Measurements from ENCODE around the gene GDF11.

GDF11 gene

DNA sequence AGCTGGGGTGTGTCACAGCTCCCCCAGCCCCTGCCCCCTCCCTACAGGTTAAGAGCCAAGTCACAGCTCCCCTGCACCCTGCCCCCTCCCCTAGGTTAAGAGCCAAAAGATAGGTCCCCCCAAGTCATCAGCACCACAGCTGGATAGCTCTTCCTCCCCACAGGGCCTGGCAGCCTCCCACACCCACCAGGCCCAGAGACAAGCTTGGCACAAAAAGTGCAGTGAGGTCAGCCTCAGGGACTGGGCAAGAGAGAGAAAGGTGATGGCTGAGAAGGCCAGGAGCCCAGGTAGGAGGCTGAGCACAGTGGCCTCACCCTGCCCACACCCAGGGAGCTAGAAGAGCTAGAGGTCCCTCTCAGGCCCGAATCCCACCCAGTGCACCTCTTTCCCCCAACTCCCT is 44.0 kb upstream of the GDF11 start:
- H3K9me3 ChIP-seq (ENCODE audit: control insufficient read depth, low read length), result no peaks in the 10 kb centered on the region
- peaks cover 9% of the 10 kb centered on the region for H3K36me3 ChIP-seq (ENCODE audit: control insufficient read depth, insufficient read depth, low read length)
- no peak overlapping the region for H3K4me3 ChIP-seq (ENCODE audit: insufficient read depth, low read depth, low read length)
- 88 to 100% methylated on average over 1 of the region's 1 CpG for WGBS, 2 experiments
- H3K4me1 ChIP-seq (ENCODE audit: control insufficient read depth, insufficient read depth, low read length), result no peaks in the 10 kb centered on the region
- H3K27ac ChIP-seq (ENCODE audit: insufficient read depth, low read depth, low read length, poor library complexity, severe bottlenecking), result no peak overlapping the region
- no peaks in the 10 kb centered on the region for H3K27me3 ChIP-seq (ENCODE audit: control insufficient read depth, insufficient read depth, low read length, poor library complexity, severe bottlenecking)

DNA sequence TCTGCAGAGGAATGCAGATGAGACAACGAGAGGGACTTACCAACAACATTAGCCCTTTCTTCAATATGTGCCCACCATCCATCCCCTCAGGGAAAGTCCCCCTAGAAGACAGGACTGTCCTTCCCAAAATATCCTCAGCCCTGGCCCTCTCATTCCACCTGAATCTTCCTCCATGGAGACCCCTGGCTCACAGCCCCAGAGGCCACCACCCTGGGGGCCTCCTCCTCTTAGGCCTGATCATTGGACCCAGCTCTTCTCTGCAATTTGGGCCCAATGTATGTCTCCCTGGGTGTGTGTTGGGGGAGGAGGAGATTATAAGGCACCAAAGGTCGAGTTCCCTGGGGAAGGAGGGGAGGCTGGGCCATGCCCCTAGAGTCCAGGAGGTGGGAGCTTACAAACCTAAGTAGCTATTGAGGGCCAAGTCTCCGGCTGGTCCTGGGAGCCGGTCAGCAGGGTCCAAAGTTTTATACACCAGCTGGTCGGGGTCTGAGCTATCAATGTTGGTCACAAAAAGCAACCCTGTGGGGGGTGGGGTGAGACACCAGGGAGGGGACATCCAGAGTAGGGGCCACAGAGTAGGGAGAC is 43.4 kb upstream of the GDF11 start:
- no peaks in the 10 kb centered on the region for H3K27me3 ChIP-seq (ENCODE audit: control insufficient read depth, insufficient read depth, low read length, poor library complexity, severe bottlenecking)
- H3K4me3 ChIP-seq (ENCODE audit: insufficient read depth, low read depth, low read length), result no peak overlapping the region
- H3K27ac ChIP-seq (ENCODE audit: insufficient read depth, low read depth, low read length, poor library complexity, severe bottlenecking), result no peak overlapping the region
- H3K9me3 ChIP-seq (ENCODE audit: control insufficient read depth, low read length), result no peaks in the 10 kb centered on the region
- H3K36me3 ChIP-seq (ENCODE audit: control insufficient read depth, insufficient read depth, low read length), result peaks cover 9% of the 10 kb centered on the region
- no peaks in the 10 kb centered on the region for H3K4me1 ChIP-seq (ENCODE audit: control insufficient read depth, insufficient read depth, low read length)
- 90 to 91% methylated on average over 5 of the region's 5 CpGs for WGBS, 2 experiments

DNA sequence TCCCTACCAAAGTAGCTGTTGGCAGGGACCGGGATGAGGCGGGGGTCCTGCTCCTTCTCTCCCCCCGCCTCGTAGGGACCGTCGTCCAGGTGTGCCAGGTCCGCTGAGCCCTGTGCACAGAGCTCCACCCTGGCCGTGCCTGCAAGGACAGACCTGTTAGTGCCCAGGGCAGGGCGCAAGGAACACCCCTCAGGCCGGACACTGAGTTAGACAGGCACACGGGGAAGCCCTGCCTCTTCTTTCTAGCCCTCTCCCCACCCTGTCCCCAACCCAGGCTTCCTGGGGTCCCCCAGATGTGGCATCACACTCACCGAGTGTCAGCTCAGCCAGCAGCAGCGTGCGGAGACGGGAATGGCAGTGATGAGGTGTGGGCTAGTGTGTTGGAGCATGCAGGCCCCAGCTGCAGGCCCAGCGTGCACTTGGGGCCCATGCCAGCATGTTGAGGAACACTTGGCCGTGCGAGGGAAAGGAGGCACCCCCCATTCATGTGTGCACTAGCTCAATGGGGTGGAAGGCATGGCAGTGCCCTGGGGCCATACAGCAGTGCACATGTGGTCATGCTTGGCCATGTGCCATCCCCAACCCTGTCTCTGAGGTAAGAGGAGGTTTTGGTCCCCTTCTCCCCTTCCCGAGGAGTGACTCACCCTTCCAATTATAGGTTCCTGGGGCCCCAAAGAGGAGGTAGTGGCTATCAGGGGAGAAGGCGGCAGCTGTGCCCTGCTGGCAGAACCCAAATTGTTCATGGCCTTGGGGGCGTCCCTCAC is 42.5 kb upstream of the GDF11 start:
- Histone ChIP-seq H3K9me3 (ENCODE audit: control insufficient read depth, low read length) (no peaks in the 10 kb centered on the region), H3K4me1 (ENCODE audit: control insufficient read depth, insufficient read depth, low read length) (peaks cover 7% of the 10 kb centered on the region), H3K4me3 (ENCODE audit: insufficient read depth, low read depth, low read length) (no peak overlapping the region), H3K27me3 (ENCODE audit: control insufficient read depth, insufficient read depth, low read length, poor library complexity, severe bottlenecking) (no peaks in the 10 kb centered on the region), H3K36me3 (ENCODE audit: control insufficient read depth, insufficient read depth, low read length) (peaks cover 6% of the 10 kb centered on the region), H3K27ac (ENCODE audit: insufficient read depth, low read depth, low read length, poor library complexity, severe bottlenecking) (no peak overlapping the region)
- WGBS, 2 experiments, result 94% methylated on average over 21 of the region's 21 CpGs

DNA sequence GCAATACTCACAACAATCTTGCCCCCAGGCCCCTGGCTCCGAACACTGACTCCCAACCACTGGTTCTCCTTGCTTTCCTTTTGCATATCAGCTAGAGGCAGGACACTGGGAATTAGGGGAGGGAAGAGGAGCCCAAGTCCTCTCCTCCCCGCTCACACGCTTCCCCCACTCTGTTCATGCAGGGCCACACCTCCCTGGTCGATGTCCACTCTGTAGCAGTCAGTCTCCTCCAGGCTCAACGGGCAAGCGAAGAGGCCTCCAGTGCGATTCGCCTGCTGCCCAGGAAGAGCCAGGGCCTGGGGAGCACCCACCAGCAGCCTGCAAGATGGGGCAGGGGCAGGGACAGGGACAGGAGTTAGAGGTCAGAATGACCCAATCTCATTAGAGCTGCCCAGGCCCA is 40.1 kb upstream of the GDF11 start:
- Histone ChIP-seq H3K9me3 (ENCODE audit: control insufficient read depth, low read length) (no peaks in the 10 kb centered on the region), H3K36me3 (ENCODE audit: control insufficient read depth, insufficient read depth, low read length) (no peaks in the 10 kb centered on the region), H3K4me3 (ENCODE audit: insufficient read depth, low read depth, low read length) (no peak overlapping the region), H3K27me3 (ENCODE audit: control insufficient read depth, insufficient read depth, low read length, poor library complexity, severe bottlenecking) (peaks cover 6% of the 10 kb centered on the region), H3K27ac (ENCODE audit: insufficient read depth, low read depth, low read length, poor library complexity, severe bottlenecking) (no peak overlapping the region), H3K4me1 (ENCODE audit: control insufficient read depth, insufficient read depth, low read length) (peaks cover 24% of the 10 kb centered on the region)
- WGBS, 2 experiments, result 93% methylated on average over 8 of the region's 8 CpGs

DNA sequence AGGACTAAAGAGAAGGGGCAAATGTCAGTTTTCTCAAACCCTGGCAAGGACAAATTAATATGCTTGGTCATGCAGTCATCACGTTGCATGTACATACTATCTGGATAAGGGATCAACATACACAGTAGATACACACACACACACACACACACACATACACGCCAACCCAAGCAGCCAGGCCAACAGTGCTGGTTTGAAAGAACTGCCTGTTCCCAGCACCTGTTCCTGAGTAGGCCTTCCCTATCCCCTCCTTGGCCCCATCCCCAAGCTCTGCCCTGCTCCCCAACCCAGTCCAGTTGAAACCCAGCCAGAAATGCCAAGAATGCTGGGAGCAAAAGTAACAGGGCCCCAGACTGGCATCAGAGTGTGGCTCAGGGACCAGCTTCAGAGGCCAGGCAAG is 39.6 kb upstream of the GDF11 start:
- Histone ChIP-seq H3K27ac (ENCODE audit: insufficient read depth, low read depth, low read length, poor library complexity, severe bottlenecking) (no peak overlapping the region), H3K36me3 (ENCODE audit: control insufficient read depth, insufficient read depth, low read length) (no peaks in the 10 kb centered on the region), H3K4me1 (ENCODE audit: control insufficient read depth, insufficient read depth, low read length) (peaks cover 24% of the 10 kb centered on the region), H3K27me3 (ENCODE audit: control insufficient read depth, insufficient read depth, low read length, poor library complexity, severe bottlenecking) (peaks cover 6% of the 10 kb centered on the region), H3K4me3 (ENCODE audit: insufficient read depth, low read depth, low read length) (no peak overlapping the region), H3K9me3 (ENCODE audit: control insufficient read depth, low read length) (no peaks in the 10 kb centered on the region)
- WGBS, 2 experiments, result 87 to 95% methylated on average over 2 of the region's 2 CpGs

DNA sequence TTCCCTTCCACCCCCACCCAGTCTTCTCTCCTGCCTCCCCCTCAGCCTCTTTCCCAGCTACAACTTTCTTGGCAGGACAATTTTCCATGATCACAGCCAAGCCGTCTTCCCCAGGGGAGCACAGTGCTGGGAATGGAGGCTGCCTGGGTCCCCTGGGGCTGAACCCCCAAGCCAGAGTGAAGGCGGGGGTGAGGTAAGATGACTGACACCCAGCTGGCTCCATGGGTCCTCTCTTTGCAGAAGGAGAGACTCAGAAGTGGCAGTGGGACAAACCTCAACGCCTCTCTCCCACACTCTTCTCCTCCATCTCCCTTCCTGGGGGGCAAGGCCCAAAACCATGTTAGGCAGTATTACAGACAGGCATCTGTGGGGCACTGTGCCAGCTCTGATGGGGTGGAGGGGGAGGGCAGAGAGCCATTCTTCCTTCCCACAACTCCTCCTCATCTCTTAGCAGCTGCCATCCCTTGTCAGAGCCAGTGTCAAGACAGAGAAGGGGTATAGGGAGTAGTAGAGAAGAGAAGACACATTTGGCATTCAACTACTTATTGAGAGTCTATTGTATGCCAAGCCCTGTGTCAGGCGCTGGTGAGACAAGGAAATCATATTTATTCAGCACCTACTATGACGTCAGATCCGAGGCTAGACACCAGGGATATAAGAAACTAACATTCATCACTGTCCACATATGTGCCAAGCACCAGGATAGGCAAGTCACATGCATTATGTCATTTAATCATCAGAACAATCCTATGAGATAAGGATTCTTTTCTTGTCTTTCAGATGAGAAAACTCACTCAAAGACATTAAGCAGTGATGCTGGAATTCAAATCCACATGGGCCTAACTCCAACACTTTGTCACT is 38.8 kb upstream of the GDF11 start:
- 92 to 96% methylated on average over 5 to 6 of the region's 6 CpGs for WGBS, 2 experiments
- Histone ChIP-seq H3K4me1 (ENCODE audit: control insufficient read depth, insufficient read depth, low read length) (peaks cover 29% of the 10 kb centered on the region), H3K27ac (ENCODE audit: insufficient read depth, low read depth, low read length, poor library complexity, severe bottlenecking) (no peak overlapping the region), H3K9me3 (ENCODE audit: control insufficient read depth, low read length) (no peaks in the 10 kb centered on the region), H3K4me3 (ENCODE audit: insufficient read depth, low read depth, low read length) (no peak overlapping the region), H3K27me3 (ENCODE audit: control insufficient read depth, insufficient read depth, low read length, poor library complexity, severe bottlenecking) (peaks cover 6% of the 10 kb centered on the region), H3K36me3 (ENCODE audit: control insufficient read depth, insufficient read depth, low read length) (no peaks in the 10 kb centered on the region)

DNA sequence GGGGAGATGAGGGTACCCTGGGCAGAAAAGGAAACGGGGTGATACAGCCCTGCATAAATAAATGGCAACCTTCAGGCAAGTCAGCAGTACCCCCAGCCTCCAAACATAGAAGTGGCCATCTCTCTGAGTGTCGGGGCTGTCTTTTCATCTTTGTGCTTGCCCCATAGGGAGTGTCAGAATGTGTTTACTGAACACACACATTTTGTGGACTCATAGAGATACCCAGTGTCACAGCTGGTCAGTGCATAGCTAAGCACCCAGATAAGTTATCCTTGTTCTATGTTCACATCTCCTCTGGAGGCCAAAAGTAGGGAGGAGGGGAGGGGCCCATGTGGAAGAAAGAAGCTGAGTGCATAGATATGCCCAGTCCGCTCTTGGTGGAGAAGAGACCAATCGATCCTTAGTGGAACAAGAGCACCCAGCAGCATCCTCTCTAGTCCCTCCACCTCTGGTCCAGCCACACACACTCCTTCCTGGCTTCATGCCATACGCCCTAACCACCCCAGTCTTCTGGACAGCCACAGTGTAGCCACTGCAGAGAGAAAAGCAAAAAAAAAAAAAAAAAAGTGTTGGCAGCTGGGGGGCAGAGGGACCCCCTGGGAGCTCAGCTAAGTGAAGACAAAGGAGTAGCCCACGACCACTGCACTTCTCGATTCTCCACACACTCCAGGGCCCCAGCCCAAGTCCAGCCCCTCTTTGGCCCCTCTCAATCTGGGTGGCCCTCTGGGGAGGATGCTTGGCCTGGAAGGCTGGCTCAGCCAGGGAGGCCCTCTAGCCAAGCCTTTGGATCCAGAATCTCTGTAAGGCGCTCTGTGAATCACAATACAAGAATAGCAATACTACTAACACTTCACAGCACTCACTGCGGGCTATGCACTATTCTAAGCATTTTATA is 37.9 kb upstream of the GDF11 start:
- Histone ChIP-seq H3K27ac (ENCODE audit: insufficient read depth, low read depth, low read length, poor library complexity, severe bottlenecking) (no peak overlapping the region), H3K9me3 (ENCODE audit: control insufficient read depth, low read length) (no peaks in the 10 kb centered on the region), H3K4me1 (ENCODE audit: control insufficient read depth, insufficient read depth, low read length) (peaks cover 29% of the 10 kb centered on the region), H3K36me3 (ENCODE audit: control insufficient read depth, insufficient read depth, low read length) (no peaks in the 10 kb centered on the region), H3K27me3 (ENCODE audit: control insufficient read depth, insufficient read depth, low read length, poor library complexity, severe bottlenecking) (peaks cover 6% of the 10 kb centered on the region), H3K4me3 (ENCODE audit: insufficient read depth, low read depth, low read length) (no peak overlapping the region)
- WGBS, 2 experiments, result 65 to 74% methylated on average over 9 of the region's 9 CpGs

DNA sequence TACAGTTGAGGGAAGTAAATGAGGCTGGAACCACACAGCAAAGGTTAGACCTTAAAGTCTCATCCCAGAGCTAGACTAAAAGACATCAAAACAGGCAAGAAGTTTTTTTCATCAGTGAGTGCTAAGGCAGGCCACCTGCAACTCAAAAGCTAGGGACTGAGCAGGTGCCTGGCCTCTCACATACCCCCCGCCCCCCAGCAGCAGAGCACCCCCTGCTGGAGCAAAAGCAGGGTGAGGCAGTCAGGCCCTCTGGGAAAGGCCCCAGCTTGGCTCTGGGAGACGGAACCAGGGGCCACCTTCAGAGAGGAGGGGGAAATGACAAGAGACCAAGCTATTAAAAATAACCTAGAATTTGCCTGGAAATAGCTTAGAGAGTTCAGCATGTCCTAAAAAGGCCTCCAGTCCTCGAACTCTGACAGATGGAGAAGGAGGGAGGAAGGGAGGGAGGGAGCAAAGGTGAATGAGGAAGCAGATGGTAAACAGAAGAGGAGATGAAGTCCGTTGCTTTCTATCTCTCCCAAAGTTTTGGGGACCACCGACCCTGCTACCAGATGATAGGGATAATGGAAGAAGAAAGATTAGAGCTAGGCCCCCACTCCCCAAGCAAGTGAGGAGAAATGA is 37.0 kb upstream of the GDF11 start:
- no peak overlapping the region for H3K4me3 ChIP-seq (ENCODE audit: insufficient read depth, low read depth, low read length)
- H3K27me3 ChIP-seq (ENCODE audit: control insufficient read depth, insufficient read depth, low read length, poor library complexity, severe bottlenecking), result peaks cover 6% of the 10 kb centered on the region
- 32 to 34% methylated on average over 5 of the region's 5 CpGs for WGBS, 2 experiments
- H3K4me1 ChIP-seq (ENCODE audit: control insufficient read depth, insufficient read depth, low read length), result peaks cover 29% of the 10 kb centered on the region
- no peaks in the 10 kb centered on the region for H3K36me3 ChIP-seq (ENCODE audit: control insufficient read depth, insufficient read depth, low read length)
- H3K27ac ChIP-seq (ENCODE audit: insufficient read depth, low read depth, low read length, poor library complexity, severe bottlenecking), result no peak overlapping the region
- H3K9me3 ChIP-seq (ENCODE audit: control insufficient read depth, low read length), result no peaks in the 10 kb centered on the region

DNA sequence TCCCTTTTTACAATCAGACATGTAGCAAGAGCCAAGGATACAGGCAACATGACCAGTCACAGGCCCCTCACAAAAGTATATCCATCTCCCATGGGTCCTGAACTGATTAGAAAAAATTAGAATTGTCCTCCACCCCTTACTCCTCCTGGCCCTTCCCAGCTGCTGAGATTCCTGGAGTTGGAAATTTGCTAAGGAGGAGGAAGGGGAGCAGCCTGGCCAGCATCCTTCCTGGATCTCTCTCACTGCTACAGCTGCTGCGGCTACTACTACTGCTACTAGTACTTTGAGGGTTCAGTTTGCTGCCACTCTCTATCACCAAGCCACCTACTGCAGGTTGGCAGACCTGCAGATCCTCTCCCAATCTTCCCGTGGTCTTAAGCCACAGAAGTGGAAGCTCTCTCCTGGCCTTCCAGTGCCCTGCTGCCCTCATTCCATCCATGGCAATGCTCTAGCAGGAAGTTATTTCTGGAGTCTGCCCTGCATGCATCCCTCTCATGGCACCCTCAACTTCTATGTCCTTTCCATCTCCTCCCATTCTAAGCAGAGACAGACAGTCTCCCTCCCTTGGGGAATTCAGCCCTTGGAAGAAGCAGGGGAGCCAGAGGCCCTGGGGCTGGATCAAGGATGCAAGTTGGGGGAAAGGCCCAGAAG is 36.2 kb upstream of the GDF11 start:
- H3K9me3 ChIP-seq (ENCODE audit: control insufficient read depth, low read length), result no peaks in the 10 kb centered on the region
- H3K4me1 ChIP-seq (ENCODE audit: control insufficient read depth, insufficient read depth, low read length), result peaks cover 29% of the 10 kb centered on the region
- WGBS, 2 experiments, result 36 to 37% methylated on average over 2 of the region's 2 CpGs
- peak overlapping the region; percentile 63 for H3K4me3 ChIP-seq (ENCODE audit: insufficient read depth, low read depth, low read length)
- peaks cover 6% of the 10 kb centered on the region for H3K27me3 ChIP-seq (ENCODE audit: control insufficient read depth, insufficient read depth, low read length, poor library complexity, severe bottlenecking)
- no peak overlapping the region for H3K27ac ChIP-seq (ENCODE audit: insufficient read depth, low read depth, low read length, poor library complexity, severe bottlenecking)
- H3K36me3 ChIP-seq (ENCODE audit: control insufficient read depth, insufficient read depth, low read length), result no peaks in the 10 kb centered on the region
